Myocyte (in vitro differentiated cells): ENCODE data around the gene ACTL7B. TPM values are rescaled to one million over a fixed set of nuclear protein-coding genes. Genes with fewer than 3 reads are reported as not detected.
"Not testable (repeated sequence)": the region's sequence is repeated elsewhere in the genome, so short reads cannot be mapped to it uniquely, and the experiment has no call there.

Experiments used
- DNase-seq: peaks from one replicate; pipeline ENCODE4 v3.0.0-alpha.2; 2012; ENCODE audit warnings: low read depth
- polyA plus RNA-seq: library from polyadenylated mRNA; unstranded; fragments of >200 nt; gene quantifications from one replicate; pipeline ENCODE4 v1.2.1, GENCODE V29; 2012; ENCODE audit warnings: missing spikeins
- total RNA-seq: library from RNA; depleted of rRNA; stranded (reverse); fragments of >200 nt; gene quantifications from 2 replicates; pipeline ENCODE4 v1.2.3, GENCODE V29; 2014

Gene ACTL7B
- not detected in 2 replicates for total RNA-seq
- polyA plus RNA-seq: not detected

DNA sequence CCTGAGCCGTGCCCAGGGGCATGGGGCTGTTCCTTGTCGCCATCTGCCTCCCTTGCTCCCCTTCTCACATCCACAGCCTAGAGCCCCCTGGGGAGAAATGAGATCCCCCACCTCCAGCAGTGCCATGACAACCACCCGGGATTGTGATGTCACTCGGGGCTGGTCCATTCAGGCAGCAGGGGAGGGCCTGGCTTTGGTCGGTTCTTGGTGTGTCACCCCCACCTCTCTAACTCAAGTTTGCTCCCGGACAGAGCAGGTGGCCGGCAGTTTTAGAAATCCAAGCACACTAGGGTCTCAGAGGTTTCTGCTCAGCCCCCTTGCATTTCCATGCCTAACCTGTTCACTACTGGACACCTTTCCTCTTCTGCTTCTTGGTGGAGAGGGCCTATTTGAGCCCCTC, at the start of gene ACTL7B:
Gene ACTL7B, minus strand, starts transcription at position 99 of the 400 bp plus-strand sequence. Its CDS starts 56 bp downstream, at position 43.
- DNase-seq: no peak

DNA sequence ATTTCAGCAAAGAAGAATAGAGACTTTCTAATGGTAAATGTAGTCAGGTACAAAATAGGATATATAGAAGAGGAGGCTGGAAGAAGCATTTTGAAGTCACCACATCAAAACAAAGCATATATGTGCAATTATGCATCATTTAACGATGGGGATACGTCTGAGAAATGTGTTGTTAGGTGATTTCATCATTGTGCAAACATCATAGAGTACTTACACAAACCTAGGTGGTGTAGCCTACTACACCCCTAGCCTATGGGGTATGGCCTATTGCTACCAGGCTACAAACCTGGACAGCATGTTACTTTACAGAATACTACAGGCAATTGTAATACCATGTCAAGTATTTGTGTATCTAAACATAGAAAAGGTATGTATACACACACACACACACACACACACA, 49.7 kb upstream of the ACTL7B start:
- DNase-seq: no peak

DNA sequence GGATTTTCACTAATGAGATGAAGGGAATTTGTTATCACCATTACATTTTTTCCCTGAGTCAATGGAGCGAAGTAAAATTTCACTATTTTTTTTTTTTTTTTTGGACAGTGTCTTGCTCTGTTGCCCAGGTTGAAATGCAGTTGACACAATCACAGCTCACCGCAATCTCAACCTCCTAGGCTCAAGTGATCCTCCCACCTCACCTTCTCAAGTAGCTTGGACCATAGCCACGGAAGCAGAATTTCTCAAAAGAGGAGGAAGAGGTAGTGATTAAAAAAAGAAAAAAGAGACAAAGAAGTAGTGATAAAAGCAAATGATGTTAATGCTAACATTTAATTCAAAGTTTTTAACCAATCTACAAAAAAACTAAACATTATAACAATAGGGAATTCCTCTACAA, 48.4 kb upstream of the ACTL7B start:
- no peak for DNase-seq

GRCh38 chr9:108903420-108904103, 47.8 kb upstream of the ACTL7B start:
- peak; percentile 6 for DNase-seq

DNA sequence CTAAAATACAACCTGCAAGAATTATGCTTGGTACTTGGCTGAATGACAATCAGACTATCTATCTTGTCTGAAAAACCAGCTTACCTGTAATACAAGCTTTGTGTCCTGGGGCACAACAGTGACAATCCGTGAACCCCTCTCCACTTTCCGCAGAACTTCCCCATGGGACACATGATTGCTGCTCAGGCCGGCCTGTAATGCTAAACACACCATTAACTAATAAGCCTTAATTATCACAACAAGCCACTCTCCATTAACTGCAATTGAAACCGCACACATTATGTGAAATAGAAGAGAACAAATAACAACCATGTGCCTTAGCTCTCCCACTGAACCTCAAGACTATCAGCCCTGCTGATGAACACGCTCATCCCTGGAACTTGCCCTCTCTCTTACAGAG, 44.4 kb upstream of the ACTL7B start:
- DNase-seq: no peak

DNA sequence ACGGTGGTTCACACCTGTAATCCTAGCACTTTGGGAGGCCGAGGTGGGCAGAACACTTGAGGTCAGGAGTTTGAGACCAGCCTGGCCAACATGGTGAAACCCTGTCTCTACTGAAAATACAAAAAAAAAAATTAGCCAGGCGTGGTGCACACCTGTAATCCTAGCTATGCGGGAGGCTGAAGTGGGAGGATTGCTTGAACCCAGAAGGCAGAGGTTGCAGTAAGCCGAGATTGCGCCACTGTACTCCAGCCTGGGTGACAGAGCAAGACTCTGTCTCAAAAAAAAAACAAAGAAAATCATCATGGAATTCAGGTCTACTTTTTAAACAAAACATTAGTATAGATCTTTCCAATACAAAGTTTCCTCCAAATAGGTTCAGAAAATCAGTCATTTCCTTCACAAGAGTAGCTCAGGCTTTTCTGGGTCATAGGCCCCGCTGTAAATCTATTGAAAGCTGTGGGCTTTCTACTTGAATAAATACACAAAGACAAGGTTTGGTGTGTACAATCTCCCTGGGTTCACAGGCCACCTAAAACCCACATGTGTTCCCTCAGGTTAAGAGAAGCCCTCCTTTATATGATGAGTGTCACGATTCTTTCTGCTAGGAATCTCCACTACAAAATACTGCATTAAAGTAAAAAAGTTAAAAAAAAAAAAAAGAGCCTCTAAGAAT, 43.4 kb upstream of the ACTL7B start:
- not testable (repeated sequence) for DNase-seq

DNA sequence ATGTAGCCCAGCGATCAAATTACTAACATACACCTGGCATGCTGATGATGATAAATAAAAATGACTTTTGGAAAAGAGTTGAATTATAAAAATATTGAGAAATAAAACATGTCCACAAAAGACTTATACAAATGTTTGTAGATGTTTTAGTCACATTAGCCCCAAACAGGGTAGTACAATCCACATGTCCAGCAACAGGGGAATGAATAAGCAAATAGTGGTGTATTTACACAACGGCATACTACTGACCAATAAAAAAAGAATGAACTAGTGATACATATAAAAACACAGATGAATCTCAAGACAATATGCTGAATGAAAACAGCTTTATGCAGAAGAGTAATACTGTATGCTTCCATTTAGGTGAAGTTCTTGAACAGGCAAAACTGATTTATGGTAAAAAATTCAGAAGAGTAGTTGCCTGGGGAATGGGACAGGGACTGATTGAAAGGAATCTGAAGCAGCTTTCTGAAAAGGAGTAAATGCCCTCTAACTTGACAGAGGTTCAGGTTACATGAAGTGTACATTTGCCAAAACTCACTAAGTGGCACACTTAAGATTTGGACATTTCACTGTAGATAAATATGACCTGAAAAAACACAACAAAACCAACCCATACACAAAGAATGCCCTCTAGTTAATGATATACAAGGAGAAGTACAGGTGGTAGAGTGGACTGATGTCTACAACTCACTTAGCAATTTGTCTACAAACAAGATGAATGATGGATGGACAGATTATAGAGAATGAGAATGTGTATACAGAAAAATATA, 41.7 kb upstream of the ACTL7B start:
- DNase-seq: no peak

DNA sequence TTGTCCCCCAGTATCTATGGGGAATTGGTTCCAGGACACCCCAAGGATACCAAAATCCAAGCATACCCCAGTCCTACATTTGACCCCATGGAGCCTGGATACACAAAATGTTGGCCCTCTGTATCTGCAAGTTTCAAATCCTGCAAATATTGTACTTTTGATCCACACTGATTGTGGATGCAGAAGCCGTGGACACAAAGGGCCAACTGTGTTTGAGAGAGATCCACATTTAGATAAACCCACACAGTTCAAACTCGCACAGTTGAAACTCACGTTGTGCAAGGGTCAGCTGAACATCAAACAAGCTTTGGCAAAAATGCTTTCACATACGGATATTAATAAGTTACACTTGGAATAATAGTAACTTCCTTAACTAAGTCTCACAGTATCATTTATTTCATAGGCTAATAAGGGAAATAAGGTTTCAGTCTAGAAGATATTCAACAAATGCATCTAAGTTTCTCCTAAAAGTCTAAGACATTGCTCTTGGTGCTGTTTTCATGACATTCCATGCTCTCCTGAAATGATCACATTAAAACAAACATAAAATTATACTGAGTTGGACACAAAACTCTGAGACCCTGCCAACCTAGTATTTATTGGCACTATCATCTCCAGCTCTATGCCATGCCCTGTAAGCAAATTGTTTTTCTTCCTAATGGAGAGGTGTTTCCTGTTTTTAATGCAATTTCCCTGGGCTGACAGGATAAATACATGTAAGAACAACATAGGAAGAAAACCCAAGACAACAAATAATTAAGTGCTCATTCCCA, 38.6 kb upstream of the ACTL7B start:
- DNase-seq: no peak

GRCh38 chr9:108889649-108890067, 33.9 kb upstream of the ACTL7B start:
- peak; percentile 48 for DNase-seq

GRCh38 chr9:108886594-108887271, 30.9 kb upstream of the ACTL7B start:
- not testable (repeated sequence) for DNase-seq

DNA sequence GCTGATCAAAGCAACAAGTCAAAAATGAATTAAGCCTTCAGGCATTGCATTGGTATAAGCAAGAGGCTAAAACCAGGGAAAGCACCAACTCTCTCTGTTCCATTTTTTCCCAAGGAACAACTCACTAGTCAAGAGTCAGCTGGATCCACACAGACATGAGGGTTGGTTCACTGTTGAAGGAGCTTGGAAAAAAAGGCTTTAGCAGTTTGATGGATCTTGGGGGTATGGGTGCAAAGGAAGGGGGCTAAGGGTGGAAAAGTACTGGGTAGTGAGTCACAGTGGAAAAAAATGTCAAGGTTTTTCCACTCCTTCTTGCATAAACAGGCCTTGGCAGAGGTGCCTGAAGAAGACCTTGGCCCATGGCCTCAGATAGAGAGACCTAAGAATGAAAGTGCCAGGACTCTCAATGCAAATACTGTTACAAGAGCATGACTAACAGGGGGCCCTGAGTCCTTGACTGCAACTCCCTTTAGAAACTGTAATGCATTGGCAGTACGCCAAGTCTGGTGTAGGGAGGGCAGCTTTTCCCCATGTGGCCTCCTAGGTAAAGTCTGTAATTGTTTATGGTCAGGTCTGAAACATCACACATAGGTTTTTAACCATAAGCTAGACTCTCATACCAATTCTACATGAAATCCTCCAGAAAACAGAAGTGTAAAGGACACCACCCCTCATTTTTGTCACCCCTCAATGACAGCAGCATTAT, 30.0 kb upstream of the ACTL7B start:
- peak; percentile 16 for DNase-seq

DNA sequence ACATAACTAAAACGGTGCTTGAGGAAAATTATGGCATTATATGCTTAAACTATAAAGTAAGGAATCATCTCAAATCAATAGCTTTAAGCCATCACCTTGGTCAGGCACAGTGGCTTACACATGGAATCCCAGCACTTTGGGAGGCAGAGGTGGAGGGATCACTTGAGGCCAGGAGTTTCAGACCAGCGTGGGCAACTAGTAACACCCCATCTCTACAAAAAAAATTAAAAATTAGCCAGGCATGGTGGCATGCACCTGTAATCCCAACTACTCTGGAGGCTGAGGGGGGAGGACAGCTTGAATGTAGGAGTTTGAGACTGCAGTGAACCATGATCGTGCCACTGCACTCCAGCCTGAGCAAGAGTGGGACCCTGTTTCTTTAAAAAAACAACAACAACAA, 28.9 kb upstream of the ACTL7B start:
- no peak for DNase-seq

DNA sequence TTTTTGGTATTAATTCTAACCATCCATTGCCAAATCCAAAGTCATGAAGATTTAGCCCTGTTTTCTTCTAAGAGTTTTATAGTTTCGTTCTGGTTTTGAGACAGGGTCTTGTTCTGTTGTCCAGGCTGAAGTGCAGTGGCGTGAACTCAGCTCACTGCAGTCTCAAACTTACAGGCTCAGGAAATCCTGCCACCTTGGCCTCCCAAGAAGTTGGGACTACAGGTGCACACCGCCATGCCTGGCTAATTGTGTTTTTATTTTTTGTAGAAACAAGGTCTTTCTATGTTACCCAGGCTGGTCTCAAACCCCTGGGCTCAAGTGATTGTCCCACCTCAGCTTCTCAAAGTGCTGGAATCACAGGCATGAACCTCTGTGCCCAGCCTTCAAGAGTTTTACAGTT, 27.3 kb upstream of the ACTL7B start:
- no peak for DNase-seq

GRCh38 chr9:108882052-108882888, 26.5 kb upstream of the ACTL7B start:
- DNase-seq: no peak

GRCh38 chr9:108880738-108881316, 25.0 kb upstream of the ACTL7B start:
- no peak for DNase-seq

DNA sequence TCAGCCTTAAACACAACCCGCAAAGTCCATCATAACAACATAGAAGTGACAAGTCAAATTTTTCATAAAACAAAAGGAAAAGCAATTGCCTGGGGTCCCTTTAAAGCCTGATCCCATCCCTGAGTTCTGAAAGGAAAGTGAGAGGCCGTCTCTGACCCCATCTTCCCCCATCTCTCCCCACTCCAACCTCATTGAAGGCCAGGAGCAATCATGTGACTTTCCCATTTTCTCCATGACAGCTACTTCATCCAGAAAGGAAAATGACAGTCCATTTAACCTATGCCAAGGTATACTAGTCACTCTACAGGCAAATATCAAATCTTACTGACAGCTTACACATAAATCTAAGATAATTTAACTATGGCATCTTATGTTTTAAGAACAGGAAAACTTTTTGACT, 21.7 kb upstream of the ACTL7B start:
- no peak for DNase-seq

- DNase-seq: no peak
These were observed 20.6 kb upstream of the ACTL7B start for GRCh38 chr9:108876425-108876824.

GRCh38 chr9:108874058-108874788, 18.4 kb upstream of the ACTL7B start:
- no peak for DNase-seq
